Hepatocyte (in vitro differentiated cells): ENCODE data around the gene WDR86. TPM values are rescaled to one million over a fixed set of nuclear protein-coding genes. Genes with fewer than 3 reads are reported as not detected.

Source experiments
- DNase-seq: peaks from one replicate; pipeline ENCODE4 v3.0.0-alpha.2; 2016; ENCODE audit warnings: low spot score
- H2AFZ ChIP-seq: fragments of 200-600 bp; sonication (generic); 2 replicates; pipeline ENCODE4 v1.6.0; 2016; ENCODE audit warnings: antibody characterized with exemption, mild to moderate bottlenecking
- H3K27ac ChIP-seq: fragments of 200-600 bp; sonication (generic); 2 replicates; pipeline ENCODE4 v1.5.1; 2016; ENCODE audit warnings: mild to moderate bottlenecking
- H3K27me3 ChIP-seq: fragments of 200-600 bp; sonication (generic); 2 replicates; pipeline ENCODE4 v1.6.1; 2016
- H3K36me3 ChIP-seq: fragments of 200-600 bp; sonication (generic); replicated peaks from 2 replicates; pipeline ENCODE4 v1.5.1; 2016; ENCODE audit warnings: low read depth; ENCODE audit not compliant: insufficient read depth
- H3K4me1 ChIP-seq: fragments of 200-600 bp; sonication (generic); 2 replicates; pipeline ENCODE4 v1.5.1; 2016; ENCODE audit warnings: mild to moderate bottlenecking, moderate library complexity; ENCODE audit not compliant: insufficient read depth
- H3K4me2 ChIP-seq: fragments of 200-600 bp; sonication (generic); 2 replicates; pipeline ENCODE4 v1.6.0; 2016
- H3K4me3 ChIP-seq: fragments of 200-600 bp; sonication (generic); 2 replicates; pipeline ENCODE4 v1.5.1; 2016; ENCODE audit warnings: mild to moderate bottlenecking
- H3K79me2 ChIP-seq: fragments of 200-600 bp; sonication (generic); 2 replicates; pipeline ENCODE4 v1.6.0; 2017; ENCODE audit warnings: mild to moderate bottlenecking
- H3K9me2 ChIP-seq: fragments of 200-600 bp; sonication (generic); replicated peaks from 2 replicates; pipeline ENCODE4 v1.6.0; 2017; ENCODE audit warnings: mild to moderate bottlenecking; ENCODE audit not compliant: insufficient read depth
- H3K9me3 ChIP-seq: fragments of 200-600 bp; sonication (generic); 2 replicates; pipeline ENCODE4 v1.5.1; 2016; ENCODE audit warnings: low read depth, mild to moderate bottlenecking
- H4K20me1 ChIP-seq: fragments of 200-600 bp; sonication (generic); 2 replicates; pipeline ENCODE4 v1.6.0; 2016; ENCODE audit warnings: mild to moderate bottlenecking; ENCODE audit not compliant: insufficient read depth, poor library complexity, severe bottlenecking
- CTCF ChIP-seq: fragments of 200-600 bp; sonication (generic); IDR thresholded peaks from 2 replicates; pipeline ENCODE4 v1.5.1; 2016; ENCODE audit warnings: antibody characterized with exemption, mild to moderate bottlenecking; ENCODE audit not compliant: poor library complexity
- EZH2 ChIP-seq: fragments of 200-600 bp; sonication (generic); IDR thresholded peaks from 2 replicates; pipeline ENCODE4 v1.6.1; 2016; ENCODE audit warnings: antibody characterized with exemption, mild to moderate bottlenecking, borderline replicate concordance
- EZH2phosphoT487 ChIP-seq: fragments of 200-600 bp; sonication (generic); IDR thresholded peaks from one replicate; pipeline ENCODE4 v1.6.1; 2018; ENCODE audit warnings: antibody characterized with exemption, mild to moderate bottlenecking, low read depth, moderate library complexity; ENCODE audit not compliant: unreplicated experiment, severe bottlenecking
- WGBS: methylation state at CpG from one replicate; pipeline ENCODE4 v1.1.6; 2016; ENCODE audit warnings: low lambda C conversion rate; ENCODE audit errors: missing lambda C conversion rate; 5-methylcytosine and 5-hydroxymethylcytosine counted together
- polyA plus RNA-seq: library from polyadenylated mRNA; unstranded; fragments of >200 nt; fragmentation: Nextera tagmentation; extraction: Ambion mirVana; gene quantifications from 2 replicates; pipeline ENCODE4 v1.2.1, GENCODE V29; 2016
- total RNA-seq: library from RNA; depleted of rRNA; stranded (reverse); fragments of >200 nt; gene quantifications from 2 replicates; pipeline ENCODE4 v1.2.3, GENCODE V29; 2014

WDR86 gene
- total and polyA plus RNA-seq, 2 experiments from 2014 or later = 10.6 to 12.4 TPM

GRCh38 chr7:151405056-151405455, 4.8 kb downstream of the WDR86 start:
- H3K9me3 ChIP-seq = no peaks in the 10 kb centered on the region
- peaks cover 15% of the 10 kb centered on the region for H3K27me3 ChIP-seq
- no peaks in the 10 kb centered on the region for H4K20me1 ChIP-seq
- H3K4me3 ChIP-seq = no peak overlapping the region
- TF ChIP-seq EZH2phosphoT487 (no peak), CTCF (no peak), EZH2 (no peak)
- no peak for DNase-seq
- no peaks in the 10 kb centered on the region for H3K36me3 ChIP-seq
- H3K4me2 ChIP-seq = peak overlapping the region; percentile 37
- no peaks in the 10 kb centered on the region for H3K9me2 ChIP-seq
- no peak overlapping the region for H2AFZ ChIP-seq
- whole genome bisulfite sequencing = 88% methylated on average over 9 of the region's 9 CpGs
- H3K79me2 ChIP-seq = peaks cover 11% of the 10 kb centered on the region
- H3K4me1 ChIP-seq = peaks cover 30% of the 10 kb centered on the region
- peak overlapping the region; percentile 26 for H3K27ac ChIP-seq

- TF ChIP-seq EZH2phosphoT487 (no peak), CTCF (no peak), EZH2 (no peak)
- H3K27ac ChIP-seq = peak overlapping the region; percentile 26
- no peak overlapping the region for H2AFZ ChIP-seq
- H3K9me2 ChIP-seq = no peaks in the 10 kb centered on the region
- peaks cover 30% of the 10 kb centered on the region for H3K4me1 ChIP-seq
- peaks cover 10% of the 10 kb centered on the region for H3K27me3 ChIP-seq
- WGBS = 61% methylated on average over 17 of the region's 18 CpGs
- H3K9me3 ChIP-seq = no peaks in the 10 kb centered on the region
- H4K20me1 ChIP-seq = no peaks in the 10 kb centered on the region
- no peak overlapping the region for H3K4me3 ChIP-seq
- no peaks in the 10 kb centered on the region for H3K36me3 ChIP-seq
- H3K79me2 ChIP-seq = peaks cover 8% of the 10 kb centered on the region
- peak overlapping the region; percentile 37 for H3K4me2 ChIP-seq
- peak; percentile 38 for DNase-seq
These were observed 5.4 kb downstream of the WDR86 start for GRCh38 chr7:151404216-151405011.

GRCh38 chr7:151403764-151404163, 6.1 kb downstream of the WDR86 start:
- Histone ChIP-seq H4K20me1 (no peaks in the 10 kb centered on the region), H3K79me2 (peaks cover 5% of the 10 kb centered on the region), H3K4me3 (no peak overlapping the region), H2AFZ (no peak overlapping the region), H3K4me2 (peak overlapping the region; percentile 37), H3K27ac (peak overlapping the region; percentile 26), H3K27me3 (peaks cover 6% of the 10 kb centered on the region), H3K9me3 (no peaks in the 10 kb centered on the region), H3K36me3 (no peaks in the 10 kb centered on the region), H3K4me1 (peaks cover 26% of the 10 kb centered on the region), H3K9me2 (no peaks in the 10 kb centered on the region)
- no peak for TF ChIP-seq EZH2
- TF ChIP-seq CTCF = no peak
- 70% methylated on average over 9 of the region's 9 CpGs for WGBS
- DNase-seq = no peak
